Measurements from ENCODE around the gene LAMA2. TPM values are rescaled to one million over a fixed set of nuclear protein-coding genes. Genes with fewer than 3 reads are reported as not detected.

The LAMA2 gene
- total and polyA plus RNA-seq, 8 donors: 3.4 to 110 (median 31.6) TPM

GRCh38 chr6:129276461-129276860 is 393.5 kb downstream of the LAMA2 start:
- H3K4me1 ChIP-seq: peaks cover 0 to 5% (median 0%) of the 10 kb centered on the region in 4 donors
- 53 to 72% (median 60%) methylated on average over 1 of the region's 1 CpG for WGBS, 5 donors
- H3K9me3 ChIP-seq: no peaks in the 10 kb centered on the region
- no peaks in the 10 kb centered on the region for H3K27me3 ChIP-seq
- H3K4me3 ChIP-seq: no peak overlapping the region
- intact Hi-C loops (cut with DNase I; ENCODE audit: low total_unique reads): no loop called here
- TF ChIP-seq POLR2AphosphoS5 (IDR thresholded peaks at IDR 0.05): no peak
- no peak for TF ChIP-seq CTCF (IDR thresholded peaks at IDR 0.05)
- no peak for TF ChIP-seq EP300 (IDR thresholded peaks at IDR 0.05)
- TF ChIP-seq POLR2A (IDR thresholded peaks at IDR 0.05): no peak
- no peak overlapping the region for H3K27ac ChIP-seq
- no peak for DNase-seq
- peaks cover 0 to 14% (median 9%) of the 10 kb centered on the region in 4 donors for H3K36me3 ChIP-seq

DNA sequence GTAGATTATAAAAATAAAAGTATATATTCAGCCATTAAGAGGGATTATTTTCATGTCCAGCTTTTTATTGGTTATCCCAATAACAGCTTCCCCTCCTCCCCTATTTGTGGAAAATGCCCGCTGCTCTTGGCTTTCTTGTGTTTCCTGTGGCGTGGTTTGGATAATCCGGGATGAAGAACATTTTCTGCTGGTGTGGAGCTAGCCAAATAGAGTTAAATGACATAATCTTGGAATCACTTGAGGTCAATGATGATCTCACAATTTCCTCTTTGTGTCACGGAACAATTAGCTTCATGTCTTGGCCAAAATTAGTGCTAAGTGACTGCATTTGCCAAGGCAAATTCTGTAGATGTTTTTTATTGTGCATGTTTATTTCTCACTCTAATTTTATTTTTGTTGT is 394.0 kb downstream of the LAMA2 start:
- TF ChIP-seq POLR2A (IDR thresholded peaks at IDR 0.05) (no peak), EP300 (IDR thresholded peaks at IDR 0.05) (no peak), POLR2AphosphoS5 (IDR thresholded peaks at IDR 0.05) (no peak), CTCF (IDR thresholded peaks at IDR 0.05) (no peak)
- H3K27ac ChIP-seq: no peak overlapping the region
- H3K9me3 ChIP-seq: no peaks in the 10 kb centered on the region
- peaks cover 0 to 5% (median 0%) of the 10 kb centered on the region in 4 donors for H3K4me1 ChIP-seq
- WGBS, 5 donors: 66 to 80% (median 74%) methylated on average over 4 of the region's 4 CpGs
- intact Hi-C loops (cut with DNase I; ENCODE audit: low total_unique reads): no loop called here
- H3K27me3 ChIP-seq: no peaks in the 10 kb centered on the region
- no peak overlapping the region for H3K4me3 ChIP-seq
- peaks cover 0 to 9% (median 7%) of the 10 kb centered on the region in 4 donors for H3K36me3 ChIP-seq
- peak in 1 of 2 donors; percentile 11 for DNase-seq

DNA sequence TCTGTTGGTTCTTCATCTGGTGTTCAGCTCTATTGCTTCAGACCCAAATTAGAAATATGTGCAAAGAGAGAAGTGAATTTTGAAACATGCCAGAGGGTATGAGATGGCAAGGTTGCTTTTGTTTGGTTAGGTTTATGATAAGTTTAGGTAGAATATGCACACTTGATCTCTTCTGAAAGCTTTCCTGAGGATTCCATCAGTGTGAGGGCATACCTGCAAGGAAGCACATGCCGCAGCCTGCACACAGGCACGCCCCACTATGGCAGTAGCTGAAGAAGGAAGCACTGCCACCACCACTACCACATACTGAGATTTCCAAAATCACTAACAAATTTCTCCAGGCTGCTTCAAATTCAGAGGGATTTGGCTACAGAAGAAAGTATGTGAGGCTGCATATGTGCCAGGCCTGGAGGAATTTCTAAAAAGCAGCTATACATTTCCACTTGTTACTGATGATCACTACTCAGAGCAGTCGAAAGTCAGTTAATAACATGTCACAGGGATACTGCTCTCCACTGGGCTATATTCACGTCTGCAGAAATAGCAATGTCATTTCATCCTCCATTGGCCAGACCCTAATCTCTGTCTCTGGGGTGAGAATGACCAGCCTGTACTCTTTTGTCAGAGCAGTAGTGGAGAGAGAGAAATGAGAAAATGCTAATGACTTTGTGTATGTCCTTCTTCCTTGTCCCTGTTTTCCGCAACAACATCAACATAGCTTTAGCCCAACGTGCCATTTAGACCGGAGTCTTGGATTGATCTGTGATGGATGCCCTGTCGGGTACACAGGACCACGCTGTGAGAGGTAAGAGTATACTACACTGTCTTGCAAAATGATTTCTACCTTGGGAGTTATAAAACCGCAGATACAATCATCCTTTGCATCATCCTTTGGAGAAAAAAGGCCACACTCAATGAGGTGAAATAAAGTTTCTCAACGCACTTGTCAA is 396.7 kb downstream of the LAMA2 start:
- no peak for DNase-seq
- intact Hi-C loops (cut with DNase I; ENCODE audit: low total_unique reads): no loop called here
- Histone ChIP-seq H3K27me3 (no peaks in the 10 kb centered on the region), H3K4me1 (peaks cover 0 to 5% (median 0%) of the 10 kb centered on the region in 4 donors), H3K27ac (no peak overlapping the region), H3K4me3 (no peak overlapping the region), H3K9me3 (no peaks in the 10 kb centered on the region), H3K36me3 (peaks cover 0 to 13% (median 4%) of the 10 kb centered on the region in 4 donors)
- no peak for TF ChIP-seq CTCF (IDR thresholded peaks at IDR 0.05)
- no peak for TF ChIP-seq POLR2AphosphoS5 (IDR thresholded peaks at IDR 0.05)
- no peak for TF ChIP-seq POLR2A (IDR thresholded peaks at IDR 0.05)
- TF ChIP-seq EP300 (IDR thresholded peaks at IDR 0.05): no peak
- 79 to 87% (median 85%) methylated on average over 11 of the region's 11 CpGs for WGBS, 5 donors

GRCh38 chr6:129280293-129280644 is 397.3 kb downstream of the LAMA2 start:
- H3K27me3 ChIP-seq: no peaks in the 10 kb centered on the region
- H3K9me3 ChIP-seq: no peaks in the 10 kb centered on the region
- no peak for TF ChIP-seq POLR2A (IDR thresholded peaks at IDR 0.05)
- TF ChIP-seq POLR2AphosphoS5 (IDR thresholded peaks at IDR 0.05): no peak
- no peak for TF ChIP-seq EP300 (IDR thresholded peaks at IDR 0.05)
- no peak for TF ChIP-seq CTCF (IDR thresholded peaks at IDR 0.05)
- intact Hi-C loops (cut with DNase I; ENCODE audit: low total_unique reads): no loop called here
- peaks cover 0 to 13% (median 4%) of the 10 kb centered on the region in 4 donors for H3K36me3 ChIP-seq
- no peak overlapping the region for H3K27ac ChIP-seq
- peaks cover 0 to 5% (median 0%) of the 10 kb centered on the region in 4 donors for H3K4me1 ChIP-seq
- H3K4me3 ChIP-seq: no peak overlapping the region
- no peak for DNase-seq

All from stomach (tissue), 9 donors.